ENCODE results near the gene COG6. TPM values are rescaled to one million over a fixed set of nuclear protein-coding genes. Genes with fewer than 3 reads are reported as not detected.

The COG6 gene
- polyA plus RNA-seq (2013): 18.0 TPM

- peak; percentile 87 to 91 (median 91) for DNase-seq
- Histone ChIP-seq H3K36me3 (ENCODE audit: control insufficient read depth in 4 of 4, insufficient read depth in 4 of 4, low read length in 3 of 4) (peaks cover 0 to 5% (median 1%) of the 10 kb centered on the region in 4 experiments), H3K27me3 (replicated peaks in 2 of 5; ENCODE audit: control insufficient read depth in 4 of 5, insufficient read depth in 5 of 5, low read length in 4 of 5) (no peaks in the 10 kb centered on the region), H3K4me3 (ENCODE audit: control insufficient read depth in 1 of 7, extremely low read depth in 1 of 7, insufficient read depth in 4 of 7, low read depth in 2 of 7, low read length in 6 of 7) (peak within 1 kb of the TSS; percentile 81 to 96 (median 92)), H3K9me3 (ENCODE audit: control extremely low read depth in 1 of 5, control insufficient read depth in 4 of 5, insufficient read depth in 2 of 5, low read depth in 1 of 5, low read length in 4 of 5) (no peaks in the 10 kb centered on the region), H3K27ac (ENCODE audit: insufficient read depth in 1 of 2, low read depth in 1 of 2, low read length in 2 of 2, poor library complexity in 1 of 2, severe bottlenecking in 2 of 2) (peak within 1 kb of the TSS in 1 of 2 experiments; percentile 84), H3K4me1 (ENCODE audit: control extremely low read depth in 1 of 4, control insufficient read depth in 4 of 4, insufficient read depth in 4 of 4, low read length in 3 of 4) (peaks cover 0 to 13% (median 7%) of the 10 kb centered on the region in 4 experiments)
- CTCF ChIA-PET: interaction anchor here (1.0 to 1.4 kb wide), 2 partner anchors 10 to 44 kb away, joined by 3 read pairs; no protein-coding TSS in a partner anchor
- POLR2A ChIA-PET: no interaction called here
- under 1% methylated on average over 59 of the region's 59 CpGs for WGBS (ENCODE audit: insufficient coverage)
Observed at GRCh38 chr13:39655569-39656324, at the start of gene COG6. Gene COG6 (plus strand): TSS chr13:39655662. CDS start chr13:39655727, 65 bp downstream.

- peaks cover 0 to 15% (median 10%) of the 10 kb centered on the region in 4 experiments for H3K4me1 ChIP-seq (ENCODE audit: control extremely low read depth in 1 of 4, control insufficient read depth in 4 of 4, insufficient read depth in 4 of 4, low read length in 3 of 4)
- DNase-seq: no peak
- CTCF ChIA-PET: interaction anchor here (0.7 to 2.1 kb wide), 4 partner anchors 7 to 191 kb away, joined by 3 to 5 read pairs (median 4); no protein-coding TSS in a partner anchor
Observed at GRCh38 chr13:39605677-39606320, 49.7 kb upstream of the COG6 start.

GRCh38 chr13:39607876-39608275 is 47.6 kb upstream of the COG6 start:
- POLR2A ChIA-PET: no interaction called here
- Histone ChIP-seq H3K36me3 (ENCODE audit: control insufficient read depth in 4 of 4, insufficient read depth in 4 of 4, low read length in 3 of 4) (no peaks in the 10 kb centered on the region), H3K9me3 (ENCODE audit: control extremely low read depth in 1 of 5, control insufficient read depth in 4 of 5, insufficient read depth in 2 of 5, low read depth in 1 of 5, low read length in 4 of 5) (no peaks in the 10 kb centered on the region), H3K4me3 (ENCODE audit: control insufficient read depth in 1 of 7, extremely low read depth in 1 of 7, insufficient read depth in 4 of 7, low read depth in 2 of 7, low read length in 6 of 7) (no peak overlapping the region), H3K27ac (ENCODE audit: insufficient read depth in 1 of 2, low read depth in 1 of 2, low read length in 2 of 2, poor library complexity in 1 of 2, severe bottlenecking in 2 of 2) (no peak overlapping the region), H3K27me3 (replicated peaks in 2 of 5; ENCODE audit: control insufficient read depth in 4 of 5, insufficient read depth in 5 of 5, low read length in 4 of 5) (peaks cover 0 to 7% (median 1%) of the 10 kb centered on the region in 5 experiments), H3K4me1 (ENCODE audit: control extremely low read depth in 1 of 4, control insufficient read depth in 4 of 4, insufficient read depth in 4 of 4, low read length in 3 of 4) (peaks cover 0 to 5% (median 2%) of the 10 kb centered on the region in 4 experiments)
- no peak for DNase-seq
- WGBS (ENCODE audit: insufficient coverage): 100% methylated on average over 2 of the region's 4 CpGs
- CTCF ChIA-PET: interaction anchor here (1.1 to 1.2 kb wide), 2 partner anchors 8 to 462 kb away, joined by 3 to 5 read pairs; no protein-coding TSS in a partner anchor

More at GRCh38 chr13:39605677-39606320, 49.7 kb upstream of the COG6 start:
- H3K27ac ChIP-seq (ENCODE audit: insufficient read depth in 1 of 2, low read depth in 1 of 2, low read length in 2 of 2, poor library complexity in 1 of 2, severe bottlenecking in 2 of 2): no peak overlapping the region
- H3K27me3 ChIP-seq (replicated peaks in 2 of 5; ENCODE audit: control insufficient read depth in 4 of 5, insufficient read depth in 5 of 5, low read length in 4 of 5): peaks cover 0 to 7% (median 2%) of the 10 kb centered on the region in 5 experiments
- H3K9me3 ChIP-seq (ENCODE audit: control extremely low read depth in 1 of 5, control insufficient read depth in 4 of 5, insufficient read depth in 2 of 5, low read depth in 1 of 5, low read length in 4 of 5): no peaks in the 10 kb centered on the region
- H3K4me3 ChIP-seq (ENCODE audit: control insufficient read depth in 1 of 7, extremely low read depth in 1 of 7, insufficient read depth in 4 of 7, low read depth in 2 of 7, low read length in 6 of 7): no peak overlapping the region
- WGBS (ENCODE audit: insufficient coverage): 100% methylated on average over 2 of the region's 3 CpGs
- POLR2A ChIA-PET: interaction anchor here (0.8 kb wide), 1 partner anchor 295 kb away, joined by 3 read pairs; no protein-coding TSS in a partner anchor
- no peaks in the 10 kb centered on the region for H3K36me3 ChIP-seq (ENCODE audit: control insufficient read depth in 4 of 4, insufficient read depth in 4 of 4, low read length in 3 of 4)

- peak; percentile 75 to 86 (median 83) for DNase-seq
- H3K9me3 ChIP-seq (ENCODE audit: control extremely low read depth in 1 of 5, control insufficient read depth in 4 of 5, insufficient read depth in 2 of 5, low read depth in 1 of 5, low read length in 4 of 5): no peaks in the 10 kb centered on the region
- H3K36me3 ChIP-seq (ENCODE audit: control insufficient read depth in 4 of 4, insufficient read depth in 4 of 4, low read length in 3 of 4): no peaks in the 10 kb centered on the region
- no CpG with 5 or more reads among the region's 5 CpGs for WGBS (ENCODE audit: insufficient coverage)
- peaks cover 0 to 2% (median 0%) of the 10 kb centered on the region in 4 experiments for H3K4me1 ChIP-seq (ENCODE audit: control extremely low read depth in 1 of 4, control insufficient read depth in 4 of 4, insufficient read depth in 4 of 4, low read length in 3 of 4)
- no peaks in the 10 kb centered on the region for H3K27me3 ChIP-seq (replicated peaks in 2 of 5; ENCODE audit: control insufficient read depth in 4 of 5, insufficient read depth in 5 of 5, low read length in 4 of 5)
- no peak overlapping the region for H3K4me3 ChIP-seq (ENCODE audit: control insufficient read depth in 1 of 7, extremely low read depth in 1 of 7, insufficient read depth in 4 of 7, low read depth in 2 of 7, low read length in 6 of 7)
- H3K27ac ChIP-seq (ENCODE audit: insufficient read depth in 1 of 2, low read depth in 1 of 2, low read length in 2 of 2, poor library complexity in 1 of 2, severe bottlenecking in 2 of 2): no peak overlapping the region
- POLR2A ChIA-PET: interaction anchor here (0.7 kb wide), 1 partner anchor 287 kb away, joined by 4 read pairs; no protein-coding TSS in a partner anchor
- CTCF ChIA-PET: interaction anchor here (0.7 to 4.8 kb wide), 34 partner anchors 9 to 642 kb away, joined by 3 to 100 read pairs (median 3); partner anchors contain the start of genes COG6, LHFPL6, NHLRC3 and PROSER1
Observed at GRCh38 chr13:39612023-39612637, 43.3 kb upstream of the COG6 start.

- CTCF ChIA-PET: interaction anchor here (0.7 to 1.6 kb wide), 24 partner anchors 9 to 568 kb away, joined by 3 to 17 read pairs (median 4); no protein-coding TSS in a partner anchor
- Histone ChIP-seq H3K9me3 (ENCODE audit: control extremely low read depth in 1 of 5, control insufficient read depth in 4 of 5, insufficient read depth in 2 of 5, low read depth in 1 of 5, low read length in 4 of 5) (no peaks in the 10 kb centered on the region), H3K27ac (ENCODE audit: insufficient read depth in 1 of 2, low read depth in 1 of 2, low read length in 2 of 2, poor library complexity in 1 of 2, severe bottlenecking in 2 of 2) (no peak overlapping the region), H3K36me3 (ENCODE audit: control insufficient read depth in 4 of 4, insufficient read depth in 4 of 4, low read length in 3 of 4) (no peaks in the 10 kb centered on the region), H3K4me1 (ENCODE audit: control extremely low read depth in 1 of 4, control insufficient read depth in 4 of 4, insufficient read depth in 4 of 4, low read length in 3 of 4) (peaks cover 0 to 2% (median 0%) of the 10 kb centered on the region in 4 experiments), H3K27me3 (replicated peaks in 2 of 5; ENCODE audit: control insufficient read depth in 4 of 5, insufficient read depth in 5 of 5, low read length in 4 of 5) (no peaks in the 10 kb centered on the region), H3K4me3 (ENCODE audit: control insufficient read depth in 1 of 7, extremely low read depth in 1 of 7, insufficient read depth in 4 of 7, low read depth in 2 of 7, low read length in 6 of 7) (no peak overlapping the region)
- 11% methylated on average over 7 of the region's 10 CpGs for WGBS (ENCODE audit: insufficient coverage)
- DNase-seq: peak; percentile 71 to 87 (median 80)
- POLR2A ChIA-PET: no interaction called here
Observed at GRCh38 chr13:39616087-39616694, 39.3 kb upstream of the COG6 start.

GRCh38 chr13:39618561-39618960 is 36.9 kb upstream of the COG6 start:
- no peak overlapping the region for H3K27ac ChIP-seq (ENCODE audit: insufficient read depth in 1 of 2, low read depth in 1 of 2, low read length in 2 of 2, poor library complexity in 1 of 2, severe bottlenecking in 2 of 2)
- ChIA-PET CTCF (interaction anchor here (0.9 to 3.1 kb wide), 4 partner anchors 8 to 344 kb away, joined by 3 to 11 read pairs (median 4); no protein-coding TSS in a partner anchor), POLR2A (no interaction called here)
- no peak overlapping the region for H3K4me3 ChIP-seq (ENCODE audit: control insufficient read depth in 1 of 7, extremely low read depth in 1 of 7, insufficient read depth in 4 of 7, low read depth in 2 of 7, low read length in 6 of 7)
- H3K27me3 ChIP-seq (replicated peaks in 2 of 5; ENCODE audit: control insufficient read depth in 4 of 5, insufficient read depth in 5 of 5, low read length in 4 of 5): no peaks in the 10 kb centered on the region
- DNase-seq: no peak
- H3K36me3 ChIP-seq (ENCODE audit: control insufficient read depth in 4 of 4, insufficient read depth in 4 of 4, low read length in 3 of 4): no peaks in the 10 kb centered on the region
- H3K4me1 ChIP-seq (ENCODE audit: control extremely low read depth in 1 of 4, control insufficient read depth in 4 of 4, insufficient read depth in 4 of 4, low read length in 3 of 4): peaks cover 0 to 2% (median 0%) of the 10 kb centered on the region in 4 experiments
- H3K9me3 ChIP-seq (ENCODE audit: control extremely low read depth in 1 of 5, control insufficient read depth in 4 of 5, insufficient read depth in 2 of 5, low read depth in 1 of 5, low read length in 4 of 5): no peaks in the 10 kb centered on the region
- 100% methylated on average over 1 of the region's 1 CpG for WGBS (ENCODE audit: insufficient coverage)
